Calu3 (cell line): ENCODE measurements around the gene URB1. TPM values are rescaled to one million over a fixed set of nuclear protein-coding genes. Genes with fewer than 3 reads are reported as not detected.

Experiments
- BruUV-seq: library from RNA; stranded (reverse); fragments of 400-500 nt; replicated peaks from 2 replicates; lab custom pipeline; 2021; lab: Mats Ljungman, UMichigan
- CTCF ChIA-PET: fragments of 300-600 bp; sonication (Branson Sonifier 250); formaldehyde crosslinking; loops from one replicate; lab custom pipeline; 2022; ENCODE audit warnings: antibody characterized with exemption; lab: Charles Lee
- DNase-seq: peaks from one replicate; pipeline ENCODE4 v3.0.0; 2022
- H3K27ac Mint-ChIP-seq: one replicate; pipeline ENCODE4 v1.8.0; 2022; ENCODE audit warnings: mixed read lengths; ENCODE audit not compliant: unreplicated experiment
- H3K27me3 Mint-ChIP-seq: one replicate; pipeline ENCODE4 v1.8.0; 2022; ENCODE audit warnings: mixed read lengths; ENCODE audit not compliant: unreplicated experiment
- H3K36me3 Mint-ChIP-seq: one replicate; pipeline ENCODE4 v1.8.0; 2022; ENCODE audit warnings: mild to moderate bottlenecking, moderate library complexity, mixed read lengths; ENCODE audit not compliant: insufficient read depth, unreplicated experiment
- H3K4me1 Mint-ChIP-seq: one replicate; pipeline ENCODE4 v1.8.0; 2022; ENCODE audit warnings: mild to moderate bottlenecking, low read depth, mixed read lengths; ENCODE audit not compliant: unreplicated experiment
- H3K4me3 Mint-ChIP-seq: one replicate; pipeline ENCODE4 v1.8.0; 2022; ENCODE audit warnings: mild to moderate bottlenecking, low read depth, moderate library complexity, mixed read lengths; ENCODE audit not compliant: unreplicated experiment
- H3K9me3 Mint-ChIP-seq: one replicate; pipeline ENCODE4 v1.8.0; 2022; ENCODE audit warnings: low read depth, mixed read lengths; ENCODE audit not compliant: unreplicated experiment
- CTCF ChIP-seq: fragments of 200-600 bp; IDR thresholded peaks from one replicate; pipeline ENCODE4 v1.8.0; 2022; ENCODE audit warnings: antibody characterized with exemption; ENCODE audit not compliant: unreplicated experiment
- intact Hi-C: fragments of 100-400 bp; cut with micrococcal nuclease; formaldehyde crosslinking; loops from one replicate; pipeline ENCODE4 v1.10.0; 2022; ENCODE audit not compliant: unreplicated experiment
- total RNA-seq: library from RNA; stranded (reverse); gene quantifications from 2 replicates; pipeline ENCODE4 v1.2.3, GENCODE V29; 2022

The URB1 gene
- total RNA-seq, 1 experiment from 2014 or later, result 16.5 TPM

- TF ChIP-seq CTCF, result no peak
- H3K27ac Mint-ChIP-seq, result no peak overlapping the region
- H3K27me3 Mint-ChIP-seq, result no peaks in the 10 kb centered on the region
- no peak overlapping the region for H3K4me3 Mint-ChIP-seq
- CTCF ChIA-PET, result no interaction called here
- BruUV-seq, result no TSS peak
- intact Hi-C loops, result no loop called here
- no peaks in the 10 kb centered on the region for H3K4me1 Mint-ChIP-seq
- H3K9me3 Mint-ChIP-seq, result no peaks in the 10 kb centered on the region
- H3K36me3 Mint-ChIP-seq, result peaks cover 36% of the 10 kb centered on the region
- no peak for DNase-seq
These were observed 45.9 kb downstream of the URB1 start for GRCh38 chr21:32346951-32347350.

- H3K27me3 Mint-ChIP-seq, result no peaks in the 10 kb centered on the region
- no peak for TF ChIP-seq CTCF
- CTCF ChIA-PET, result no interaction called here
- no peak for DNase-seq
- no peak overlapping the region for H3K27ac Mint-ChIP-seq
- H3K4me3 Mint-ChIP-seq, result no peak overlapping the region
- H3K4me1 Mint-ChIP-seq, result peaks cover 12% of the 10 kb centered on the region
- no TSS peak for BruUV-seq
- no peaks in the 10 kb centered on the region for H3K9me3 Mint-ChIP-seq
- intact Hi-C loops, result no loop called here
- H3K36me3 Mint-ChIP-seq, result peaks cover 46% of the 10 kb centered on the region
These were observed 51.7 kb downstream of the URB1 start for GRCh38 chr21:32340863-32341848.

GRCh38 chr21:32338209-32338921 is 54.4 kb downstream of the URB1 start:
- Mint-ChIP-seq H3K4me1 (peaks cover 12% of the 10 kb centered on the region), H3K4me3 (no peak overlapping the region), H3K9me3 (no peaks in the 10 kb centered on the region), H3K36me3 (peaks cover 33% of the 10 kb centered on the region), H3K27ac (no peak overlapping the region), H3K27me3 (no peaks in the 10 kb centered on the region)
- CTCF ChIA-PET, result interaction anchor here (0.6 kb wide), 1 partner anchor 261 kb away, joined by 3 read pairs; no protein-coding TSS in a partner anchor
- no peak for TF ChIP-seq CTCF
- intact Hi-C loops, result no loop called here
- BruUV-seq, result no TSS peak
- no peak for DNase-seq

GRCh38 chr21:32337206-32337605 is 55.6 kb downstream of the URB1 start:
- Mint-ChIP-seq H3K4me1 (peaks cover 12% of the 10 kb centered on the region), H3K4me3 (no peak overlapping the region), H3K27me3 (no peaks in the 10 kb centered on the region), H3K9me3 (no peaks in the 10 kb centered on the region), H3K36me3 (peaks cover 38% of the 10 kb centered on the region), H3K27ac (no peak overlapping the region)
- CTCF ChIA-PET, result no interaction called here
- intact Hi-C loops, result no loop called here
- no peak for TF ChIP-seq CTCF
- no peak for DNase-seq
- no TSS peak for BruUV-seq
